GM19372 (cell line): ENCODE measurements around the gene STON2.

Experiments
- ATAC-seq: cut with Tn5 transposase; IDR thresholded peaks from one replicate; pipeline ENCODE4 v1.9.1; 2021; ENCODE audit warnings: mild to moderate bottlenecking, low read depth, moderate library complexity; ENCODE audit not compliant: unreplicated experiment

The STON2 gene

DNA sequence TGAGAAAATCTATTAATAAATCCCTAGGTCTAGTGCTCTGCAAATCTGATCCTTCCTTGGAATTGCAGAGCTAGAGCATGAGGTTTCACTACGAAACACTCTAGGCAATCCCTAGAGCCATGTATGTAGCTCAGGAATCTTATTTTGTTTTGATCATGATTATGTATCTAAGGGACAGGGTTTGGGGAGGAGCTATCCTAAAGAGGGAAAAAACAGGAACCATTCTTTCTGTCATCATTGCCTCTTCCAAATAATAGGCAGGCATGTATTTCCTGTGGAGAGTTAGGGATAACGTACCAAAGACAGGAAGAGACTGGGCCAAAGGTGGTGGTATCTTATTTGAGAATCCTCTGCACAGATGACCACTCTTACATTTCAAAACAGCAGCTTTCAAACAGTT, 90.6 kb downstream of the STON2 start:
- no peak for ATAC-seq

DNA sequence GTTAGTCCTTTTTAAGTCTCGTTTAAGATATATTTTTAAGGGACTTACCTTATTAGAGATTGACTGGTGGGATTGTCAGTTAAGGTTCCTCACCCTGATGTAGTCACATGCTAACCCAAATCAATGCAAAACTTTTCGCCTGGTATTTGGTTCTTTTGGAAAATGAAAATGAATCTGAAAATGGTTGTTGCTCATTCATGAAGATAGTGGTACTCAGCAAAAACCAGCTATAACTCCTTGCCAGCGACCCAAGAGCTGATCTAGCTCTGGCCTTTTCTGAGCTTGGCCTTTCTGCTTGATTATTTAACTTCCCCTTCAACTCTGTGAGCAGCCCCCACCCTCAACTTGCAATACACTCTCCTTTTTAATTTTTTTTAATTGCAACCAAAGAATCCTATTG, 94.4 kb downstream of the STON2 start:
- ATAC-seq: no peak

DNA sequence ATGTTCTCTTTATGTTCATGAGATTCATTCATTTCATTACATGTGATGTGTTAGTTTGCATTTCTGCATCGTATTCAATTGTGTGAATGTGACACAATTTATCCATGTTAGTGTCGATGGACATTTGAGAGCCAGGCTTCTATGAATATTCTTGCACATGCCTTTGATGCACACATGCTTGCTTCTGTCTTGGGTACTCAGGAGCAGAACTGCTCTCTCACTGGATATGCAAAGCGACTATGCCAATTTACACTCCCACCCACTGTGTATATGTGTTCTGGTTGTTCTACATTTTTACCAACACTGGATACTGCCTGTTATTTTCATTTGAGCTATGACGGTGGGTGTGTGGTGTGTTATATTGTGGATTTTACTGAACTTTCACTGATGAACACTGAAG, 95.1 kb downstream of the STON2 start:
- no peak for ATAC-seq

DNA sequence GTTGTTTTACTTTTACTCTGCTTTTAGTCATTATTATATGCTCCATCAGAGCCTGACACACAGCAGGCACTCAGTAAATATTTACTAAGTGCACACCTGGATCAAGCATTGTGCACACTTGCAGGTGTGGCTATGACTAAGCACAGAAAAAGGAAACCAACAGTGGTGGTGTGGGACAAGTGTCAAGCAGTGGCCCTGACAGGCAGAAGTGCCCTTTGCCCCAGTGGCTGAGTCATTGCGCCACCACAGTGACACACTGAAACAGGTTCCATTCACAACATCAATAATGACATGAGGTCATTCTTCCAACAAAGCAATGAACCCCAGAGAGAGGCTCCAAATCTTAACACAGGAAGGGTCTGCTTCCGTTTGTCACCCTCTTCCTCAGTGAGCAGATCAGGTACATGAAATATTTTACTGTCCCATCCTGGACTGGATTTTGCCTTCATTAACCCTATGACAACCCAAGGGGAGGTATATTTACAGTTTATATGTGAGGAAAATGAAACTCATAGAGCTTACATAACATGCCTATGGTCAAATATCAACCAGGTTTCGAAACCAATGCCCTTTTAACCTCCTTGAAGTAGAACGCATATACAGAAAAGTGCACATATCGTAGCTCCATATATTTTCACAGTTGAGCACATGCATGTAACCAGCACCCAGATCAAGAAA, 96.7 kb downstream of the STON2 start:
- ATAC-seq: peak; percentile 88

DNA sequence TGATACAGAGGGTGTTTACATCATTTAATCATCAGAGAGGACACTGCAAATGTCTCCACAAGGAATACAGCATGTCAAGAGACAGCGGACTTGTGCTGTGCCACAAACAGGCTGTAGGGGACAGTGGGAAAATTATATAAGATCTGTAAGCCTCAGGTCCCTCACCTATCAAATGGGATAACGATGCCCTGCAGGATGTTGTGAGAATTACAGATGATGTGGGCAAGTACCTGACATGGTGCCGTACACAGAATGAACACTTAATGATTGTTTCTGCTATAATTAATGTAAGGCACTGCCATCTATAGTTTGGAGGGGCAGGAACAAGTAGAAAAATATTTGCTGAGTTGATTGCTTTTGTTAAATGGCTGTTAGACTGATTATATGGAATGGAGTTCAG, 97.5 kb downstream of the STON2 start:
- no peak for ATAC-seq

DNA sequence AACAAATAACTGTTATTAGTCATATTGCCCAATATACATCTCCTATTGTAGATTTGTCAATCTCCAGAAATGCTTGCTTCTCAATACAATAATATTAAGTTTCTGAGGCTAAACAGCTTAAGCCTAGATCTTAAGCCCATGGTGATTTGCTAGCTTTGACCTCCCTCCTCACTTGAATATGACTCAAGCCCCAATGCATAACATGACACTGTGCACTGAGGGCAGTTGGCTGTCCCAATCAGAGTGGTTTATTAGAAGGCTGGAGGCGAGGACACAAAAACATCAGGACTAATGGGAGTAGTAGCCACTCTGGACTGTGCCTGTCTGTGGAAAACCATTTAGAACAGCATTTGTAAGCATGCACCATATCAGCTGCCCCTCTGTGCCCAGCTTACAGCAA, 98.3 kb downstream of the STON2 start:
- no peak for ATAC-seq

DNA sequence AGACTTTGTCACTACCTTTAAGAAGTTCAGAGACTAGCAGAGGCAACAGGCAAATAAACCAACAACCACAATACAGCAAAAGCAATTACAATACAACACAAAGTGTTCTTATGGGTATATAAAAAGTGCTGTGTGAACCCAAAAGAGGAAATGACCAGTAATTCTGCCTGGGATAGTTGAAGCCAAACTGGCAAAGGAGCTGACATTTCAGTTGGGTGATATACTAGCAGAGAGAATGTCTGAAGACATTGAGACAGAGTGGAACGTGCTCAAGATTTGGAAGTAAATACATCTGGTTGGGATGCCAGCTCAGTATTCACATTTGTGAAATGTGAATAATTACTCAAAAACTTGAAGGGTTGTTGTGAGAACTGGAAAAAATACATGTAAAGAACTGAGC, 98.8 kb downstream of the STON2 start:
- ATAC-seq: no peak

DNA sequence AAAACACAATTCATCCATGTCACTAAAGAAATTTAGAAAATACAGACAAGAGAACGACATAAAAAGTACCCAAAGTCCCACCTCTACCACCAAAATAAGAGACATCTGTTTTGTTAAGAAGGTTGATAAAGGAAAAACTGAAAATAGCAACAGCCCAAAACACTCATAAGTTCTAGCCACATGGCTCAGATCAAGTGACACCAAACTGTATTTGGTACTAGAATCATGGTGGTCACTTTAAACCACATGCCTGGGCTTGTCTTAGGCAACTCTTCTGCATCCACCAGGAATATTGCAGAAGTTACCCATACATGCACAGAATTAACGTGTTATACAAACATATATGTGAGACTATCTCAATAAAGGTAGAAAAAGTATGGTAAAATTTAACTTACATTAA, 101.2 kb downstream of the STON2 start:
- no peak for ATAC-seq

DNA sequence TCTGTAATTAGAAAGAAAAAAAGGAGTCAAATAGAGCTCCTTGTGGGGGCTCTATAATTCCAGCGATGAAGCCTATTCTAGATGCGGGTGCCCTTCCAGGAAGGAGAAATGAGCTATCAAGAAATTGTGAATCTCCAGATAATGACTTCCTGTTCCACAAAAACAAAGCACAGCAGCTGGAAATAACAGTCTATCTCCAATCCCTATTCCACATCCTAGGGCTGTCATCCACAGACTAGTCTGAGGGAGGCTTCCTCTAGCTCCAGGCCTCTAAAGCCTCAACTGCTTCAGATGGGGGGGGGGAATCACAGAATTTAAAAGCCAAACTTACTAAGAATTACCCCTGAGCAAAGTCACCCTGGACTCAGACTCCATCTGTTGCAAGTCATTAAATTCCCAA, 102.0 kb downstream of the STON2 start:
- no peak for ATAC-seq

DNA sequence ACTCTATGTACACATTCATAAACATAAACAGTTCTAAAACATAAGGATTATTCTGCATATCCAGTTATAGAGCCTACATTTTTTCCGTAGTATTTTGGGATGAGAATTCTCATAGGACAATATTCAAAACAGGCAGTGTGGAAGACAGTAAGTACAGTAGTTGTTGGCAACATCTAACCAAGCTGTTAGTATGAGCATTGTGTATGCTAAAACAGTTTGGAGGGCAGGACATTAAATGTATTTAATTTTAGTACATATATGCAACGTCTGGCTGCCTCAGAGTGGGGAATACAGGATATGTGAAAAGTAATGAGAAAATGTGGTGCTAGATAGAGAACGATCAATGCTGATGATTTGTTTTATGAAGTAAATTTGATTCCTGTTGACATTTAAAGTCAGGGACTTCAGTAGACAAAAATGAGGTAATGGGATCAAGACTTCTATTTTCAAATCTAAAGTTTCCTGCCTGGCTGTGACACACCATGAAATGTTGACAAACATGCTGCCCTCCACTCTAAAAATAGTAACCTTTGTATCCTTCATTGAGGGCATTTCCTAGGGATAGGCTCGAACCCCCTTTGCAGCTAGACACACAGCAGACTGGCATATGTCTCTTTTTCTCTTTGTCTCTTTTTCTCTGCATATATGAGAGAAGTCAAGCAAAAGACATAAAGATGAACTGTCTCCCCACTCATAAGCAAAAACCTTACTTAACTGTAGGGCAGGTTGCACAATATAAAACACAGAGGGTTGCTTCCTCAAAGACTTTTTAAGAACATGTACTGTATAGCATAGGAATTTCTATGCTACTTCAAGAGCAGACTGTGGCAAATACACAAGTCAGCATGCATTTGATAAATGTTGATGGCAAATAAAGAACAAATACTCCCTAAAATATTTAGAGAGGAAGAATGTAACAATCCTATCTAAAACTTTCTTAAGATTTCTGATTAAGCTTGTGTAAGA, 103.9 kb downstream of the STON2 start:
- no peak for ATAC-seq

DNA sequence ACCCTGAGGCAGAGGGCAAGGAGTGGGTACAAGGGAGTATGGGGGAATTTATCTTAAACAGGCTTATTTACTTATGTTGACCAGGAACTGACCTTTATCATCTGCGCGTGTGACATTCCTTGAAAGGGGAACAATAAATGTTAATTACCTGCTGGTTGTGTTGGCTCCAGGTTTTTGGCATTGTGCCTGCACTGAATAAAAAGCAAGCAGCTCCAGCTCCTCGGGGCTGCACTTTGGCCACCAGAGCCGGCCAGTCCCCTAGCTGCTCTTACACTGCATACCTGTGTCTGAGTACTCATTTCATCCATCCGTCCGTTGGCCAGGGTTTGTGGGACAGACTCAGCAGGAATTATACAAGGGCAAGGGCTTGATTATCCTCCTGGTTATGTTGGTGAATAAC, 110.6 kb downstream of the STON2 start:
- no peak for ATAC-seq

DNA sequence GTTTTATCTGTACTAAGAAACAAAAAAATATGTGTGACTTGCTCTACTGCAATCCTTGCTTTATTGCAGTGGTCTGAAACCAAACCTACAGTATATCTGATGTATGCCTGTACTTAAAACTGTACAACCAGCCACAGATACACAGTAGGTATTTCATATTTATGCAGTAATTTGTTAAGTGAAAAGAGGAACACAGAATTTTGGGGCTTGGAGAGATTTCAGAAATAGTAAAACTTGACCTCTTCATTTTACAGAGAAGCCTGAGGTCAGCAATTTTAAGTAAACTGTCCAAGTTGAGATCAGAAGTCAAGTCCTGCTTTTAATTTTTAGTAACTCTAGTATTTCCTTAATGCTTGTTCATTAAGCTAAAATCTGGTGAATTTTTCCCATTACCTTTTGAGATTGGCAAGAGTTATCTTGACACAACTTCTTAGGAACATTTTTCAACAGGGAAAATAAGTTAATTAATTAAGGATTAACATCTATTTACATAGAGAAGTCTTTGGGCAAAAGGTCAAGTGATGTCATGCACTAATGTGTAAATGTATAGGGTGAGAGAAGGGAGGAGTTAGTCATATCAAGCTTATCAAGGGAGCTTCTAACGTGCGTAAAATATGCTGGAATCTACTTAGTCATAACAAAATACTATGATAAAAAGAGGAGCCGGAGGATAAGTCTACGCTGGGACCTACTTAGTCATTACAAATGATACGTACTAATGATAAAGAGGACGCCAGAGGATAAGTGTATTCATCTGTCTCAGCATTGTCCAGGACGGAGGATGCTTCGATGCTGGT, 113.4 kb downstream of the STON2 start:
- ATAC-seq: no peak

DNA sequence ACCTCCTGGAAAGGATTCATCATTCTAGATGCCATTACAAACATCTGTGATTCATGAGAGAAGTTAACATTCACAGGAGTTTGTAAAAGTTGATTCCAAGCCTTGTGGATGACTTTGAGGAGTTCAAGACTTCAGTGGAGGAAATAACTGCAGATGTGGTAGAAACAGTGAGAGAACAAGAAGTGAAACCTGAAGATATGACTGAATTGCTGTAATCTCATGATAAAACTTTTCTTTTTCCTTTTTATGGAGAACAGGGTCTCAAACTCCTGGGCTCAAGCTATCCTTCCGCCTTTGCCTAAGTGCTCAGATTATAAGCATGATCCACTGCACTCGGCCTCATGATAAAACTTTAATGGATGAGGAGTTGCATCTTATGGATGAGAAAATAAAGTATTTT, 114.9 kb downstream of the STON2 start:
- no peak for ATAC-seq

DNA sequence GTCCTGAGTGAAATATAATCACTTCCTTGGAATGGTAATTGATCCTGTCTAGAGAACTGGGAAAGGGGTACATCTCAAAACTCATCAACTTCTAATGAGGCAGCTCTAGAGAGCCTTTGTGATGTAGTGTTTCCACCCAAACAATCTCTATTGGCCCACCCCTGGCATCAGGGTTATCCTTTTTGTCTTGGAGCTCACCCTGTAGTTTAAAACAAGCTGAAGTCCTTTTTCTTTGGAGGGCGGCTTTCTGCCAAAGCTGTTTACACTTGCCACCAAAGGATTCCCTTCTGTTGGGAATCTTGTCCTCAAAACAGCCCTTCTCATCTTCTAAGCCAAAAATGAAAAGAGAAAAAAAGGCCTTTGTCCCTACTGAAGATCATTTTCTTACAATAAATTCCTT, 118.8 kb downstream of the STON2 start:
- ATAC-seq: no peak

DNA sequence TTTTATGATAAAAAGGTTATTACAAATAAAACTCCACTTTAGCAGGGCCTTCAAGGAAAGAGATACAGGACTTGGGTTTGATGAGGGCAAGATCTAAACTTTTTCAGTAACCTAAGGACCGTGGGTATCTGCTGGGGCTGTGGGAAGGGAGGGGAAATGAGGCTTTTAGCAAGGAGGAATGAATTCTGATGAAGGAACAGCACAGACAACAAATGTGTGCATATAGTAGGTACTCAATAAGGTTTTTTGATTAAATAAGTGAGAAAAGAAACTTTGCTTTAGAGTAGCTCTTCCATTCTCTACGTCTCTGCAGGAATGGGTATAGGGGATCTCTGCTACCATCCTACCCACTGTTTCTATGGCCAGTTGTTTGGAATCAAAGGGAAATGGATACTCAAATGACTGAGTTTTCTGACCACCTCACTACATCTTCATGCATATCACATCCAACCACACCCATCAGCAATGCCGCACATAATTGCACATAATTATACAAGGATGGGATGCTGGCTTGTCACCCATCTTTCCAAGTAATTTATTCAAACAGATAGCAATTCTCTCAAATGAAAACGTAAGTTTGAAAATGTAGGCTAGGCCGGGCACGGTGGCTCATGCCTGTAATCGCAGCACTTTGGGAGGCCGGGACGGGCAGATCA, 119.9 kb downstream of the STON2 start:
- no peak for ATAC-seq

DNA sequence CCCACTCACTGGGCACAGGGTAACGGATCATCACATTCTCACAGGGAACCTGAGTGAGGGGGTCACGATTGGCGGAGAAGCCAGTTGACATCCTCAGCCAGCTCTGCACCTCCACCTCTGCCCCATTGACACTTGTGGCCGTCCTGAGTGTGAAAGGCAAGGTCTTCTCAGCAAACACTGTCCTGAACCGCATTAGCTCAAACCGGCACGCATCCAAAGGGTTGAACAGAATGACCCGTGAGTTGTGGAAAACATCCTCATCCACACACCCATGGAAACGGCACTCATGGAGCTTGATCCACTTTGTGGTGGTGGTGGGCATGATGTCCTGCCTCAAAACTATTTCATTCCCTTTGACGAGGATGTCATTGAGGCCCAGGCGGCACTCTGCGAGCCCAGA, 123.0 kb downstream of the STON2 start:
- no peak for ATAC-seq

DNA sequence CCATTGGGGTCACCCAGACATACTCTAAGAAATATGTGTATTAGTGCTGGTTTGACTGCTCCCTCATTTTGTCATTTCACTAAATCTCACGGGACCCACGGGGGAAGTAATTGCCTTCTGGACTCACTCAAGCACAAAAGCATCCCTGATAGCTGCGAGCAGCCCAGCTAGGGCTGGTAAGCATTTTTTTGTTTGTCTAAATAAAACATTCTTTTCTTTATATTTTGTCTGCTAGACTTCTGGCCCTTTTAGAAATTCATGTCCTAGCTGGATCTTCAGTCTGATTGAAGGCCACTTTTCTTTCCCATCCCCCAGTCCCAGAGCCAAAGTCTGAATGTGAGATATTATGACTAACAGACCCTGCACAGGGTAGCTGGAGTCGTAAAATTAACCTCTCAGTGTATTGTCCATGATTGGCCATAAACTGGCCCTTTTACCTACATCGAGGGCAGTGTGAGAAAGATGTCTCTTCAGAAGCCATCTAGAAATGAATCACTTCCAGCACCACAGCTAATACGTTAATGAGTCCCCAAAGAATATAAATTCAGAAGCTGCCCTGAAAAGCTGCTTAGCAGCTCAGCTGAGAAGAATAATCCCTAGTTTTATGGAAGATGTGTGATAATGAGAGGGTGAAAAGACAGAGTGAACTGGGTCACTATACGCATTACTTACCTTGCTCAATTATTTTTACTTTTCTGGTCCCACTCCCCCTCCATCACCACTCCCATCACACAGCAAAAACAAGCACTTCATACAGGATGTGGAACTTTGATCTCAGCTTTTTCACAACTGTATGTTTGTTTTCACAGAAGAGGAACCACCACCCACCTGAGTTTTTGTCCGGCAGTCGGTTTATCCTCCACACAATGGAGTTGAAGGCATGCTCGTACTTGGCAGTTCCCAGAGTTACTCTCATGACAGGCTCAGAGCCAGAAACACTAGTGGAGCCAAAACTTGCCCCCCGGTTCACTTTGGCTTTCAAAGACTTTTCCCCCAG, 123.8 kb downstream of the STON2 start:
- no peak for ATAC-seq

DNA sequence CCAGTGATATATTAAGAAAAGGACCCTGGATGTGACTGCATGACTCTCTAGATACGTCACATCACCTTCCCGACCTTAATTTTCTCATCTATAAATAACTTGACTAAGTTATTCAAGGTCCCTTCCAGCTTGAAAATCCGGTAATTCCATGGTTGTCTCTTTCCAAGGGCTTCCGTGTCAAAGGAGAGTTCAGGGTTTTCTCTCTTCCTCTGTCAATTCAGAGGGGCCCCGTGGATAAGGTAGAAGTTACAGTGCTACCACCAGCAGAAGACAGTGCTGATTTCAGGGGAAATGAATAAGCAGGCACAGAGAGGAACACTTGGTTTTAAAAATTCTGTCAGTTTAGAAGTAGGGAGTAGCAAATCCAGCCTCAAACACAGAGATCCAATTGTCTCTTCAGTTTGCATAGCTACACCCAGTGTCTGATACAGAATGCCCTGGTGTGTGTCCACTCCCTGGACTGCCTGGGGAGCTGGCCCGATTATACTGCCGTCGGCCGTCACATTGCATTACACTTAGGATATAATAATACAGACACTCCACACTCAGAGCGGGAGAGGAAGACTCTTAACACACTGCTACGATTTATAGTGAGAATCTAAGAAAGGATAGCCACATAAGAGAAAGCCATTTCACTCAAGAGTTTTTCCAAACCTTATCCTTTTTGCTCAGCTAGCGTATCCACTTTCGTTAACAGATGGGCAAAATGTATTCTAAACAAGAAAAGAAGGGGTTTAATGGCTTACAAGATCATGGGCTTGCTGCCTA, 124.6 kb downstream of the STON2 start:
- ATAC-seq: no peak
